ENCODE measurements around the gene TBX18. TPM values are rescaled to one million over a fixed set of nuclear protein-coding genes. Genes with fewer than 3 reads are reported as not detected.

Gene TBX18
- total and polyA plus RNA-seq, 9 of the 15 experiments (the other 6 are each of a cell fraction or from before 2014, with no cell fraction given), result 4.0 to 36.1 (median 20.7) TPM

- TF ChIP-seq NCOA2 (IDR thresholded peaks at IDR 0.05; ENCODE audit: partially characterized antibody in 2 of 2), result no peak
- TF ChIP-seq BCLAF1 (IDR thresholded peaks at IDR 0.05; ENCODE audit: borderline replicate concordance in 1 of 2, control insufficient read depth in 1 of 2, low read depth in 2 of 2, low read length in 1 of 2), result no peak
- no peak for TF ChIP-seq DDX20 (tag; IDR thresholded peaks at IDR 0.05; ENCODE audit: low read depth)
- no peak for TF ChIP-seq ZNF740 (CRISPR knock-in tag; IDR thresholded peaks at IDR 0.05)
- no peak for TF ChIP-seq ZNF740 (tag; IDR thresholded peaks at IDR 0.05)
- TF ChIP-seq NCOA1 (IDR thresholded peaks at IDR 0.05; ENCODE audit: low read depth), result no peak
- no peak for TF ChIP-seq TCF15 (CRISPR knock-in tag; IDR thresholded peaks at IDR 0.05)
- TF ChIP-seq THAP12 (CRISPR knock-in tag; IDR thresholded peaks at IDR 0.05), result no peak
- no peak for TF ChIP-seq ETV5 (CRISPR knock-in tag; IDR thresholded peaks at IDR 0.05; ENCODE audit: low read depth)
- TF ChIP-seq ZBTB33 (CRISPR knock-in tag; IDR thresholded peaks at IDR 0.05), result no peak
- no peak for TF ChIP-seq E2F8 (IDR thresholded peaks at IDR 0.05; ENCODE audit: low read depth, partially characterized antibody)
- no peak for TF ChIP-seq ZNF707 (CRISPR knock-in tag; conservative IDR thresholded peaks at IDR 0.05)
Measured at GRCh38 chr6:84763003-84763885, 1.2 kb downstream of the TBX18 start (continued).
